Astrocyte of the spinal cord (primary cell): ENCODE data around the gene ARPC1A.

Source experiments
- DNase-seq: peaks from one replicate; pipeline ENCODE4 v3.0.0; 2011; ENCODE audit warnings: low read depth, low spot score
- H3K4me3 ChIP-seq: 2 replicates; pipeline ENCODE4 v1.5.1; 2011; ENCODE audit warnings: low read depth, mild to moderate bottlenecking, low read length, moderate library complexity
- CTCF ChIP-seq: IDR thresholded peaks from 2 replicates; pipeline ENCODE4 v1.5.1; 2012; ENCODE audit warnings: low read depth, mild to moderate bottlenecking, low read length, inconsistent platforms
- in situ Hi-C: cut with HindIII; loops from 2 replicates; pipeline ENCODE4 v1.10.0; 2017; ENCODE audit warnings: low sequenced_read_pairs

Gene ARPC1A

GRCh38 chr7:99308461-99309074 is 17.1 kb upstream of the ARPC1A start:
- no peak for DNase-seq
- no peak overlapping the region for H3K4me3 ChIP-seq
- no peak for TF ChIP-seq CTCF
- in situ Hi-C loops, result no loop called here

- no peak for DNase-seq
- no peak for TF ChIP-seq CTCF
- H3K4me3 ChIP-seq, result no peak overlapping the region
- in situ Hi-C loops, result no loop called here
These were observed 16.6 kb upstream of the ARPC1A start for GRCh38 chr7:99309111-99309510.

DNA sequence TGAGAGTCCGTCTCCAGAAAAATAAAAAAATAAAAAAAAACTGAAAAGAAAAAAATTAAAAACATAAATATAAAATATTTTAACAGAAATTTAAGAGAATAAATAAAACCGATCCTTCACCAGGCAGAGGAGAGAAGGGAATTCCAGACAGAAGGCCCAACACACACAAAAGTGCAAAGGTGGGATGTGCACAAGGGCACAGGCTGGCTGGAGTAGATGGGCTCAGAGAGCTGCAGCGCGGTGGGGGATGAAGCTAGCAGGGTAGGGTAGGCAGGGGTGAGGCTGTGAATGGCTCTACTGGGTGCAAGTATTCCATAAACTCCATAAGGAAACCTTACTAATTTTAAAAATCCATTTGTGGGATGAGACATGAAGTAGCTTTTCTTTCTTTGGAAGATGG is 15.7 kb upstream of the ARPC1A start:
- in situ Hi-C loops, result no loop called here
- H3K4me3 ChIP-seq, result no peak overlapping the region
- no peak for DNase-seq
- no peak for TF ChIP-seq CTCF

- TF ChIP-seq CTCF, result no peak
- in situ Hi-C loops, result no loop called here
- DNase-seq, result no peak
- H3K4me3 ChIP-seq, result no peak overlapping the region
These were observed 14.0 kb upstream of the ARPC1A start for GRCh38 chr7:99311702-99312101.

- in situ Hi-C loops, result no loop called here
- peak; percentile 87 for TF ChIP-seq CTCF
- H3K4me3 ChIP-seq, result no peak overlapping the region
- peak; percentile 53 for DNase-seq
These were observed 13.1 kb upstream of the ARPC1A start for GRCh38 chr7:99312316-99313203.

DNA sequence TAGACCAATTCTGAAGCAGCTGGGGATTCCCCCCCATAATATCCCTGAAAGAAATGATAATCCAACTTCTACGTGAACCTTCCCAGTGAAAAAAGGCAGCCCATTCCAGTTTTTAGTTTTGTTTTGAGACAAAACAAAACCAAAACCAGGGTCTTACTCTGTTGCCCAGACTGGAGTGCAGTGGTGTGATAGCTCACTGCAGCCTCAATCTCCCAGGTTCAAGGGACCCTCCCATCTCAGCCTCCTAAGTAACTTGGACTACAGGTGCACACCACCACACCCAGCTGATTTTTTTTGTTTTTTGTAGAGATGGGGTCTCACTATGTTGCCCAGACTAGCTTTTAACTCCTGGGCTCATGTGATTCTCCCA is 12.5 kb upstream of the ARPC1A start:
- in situ Hi-C loops, result no loop called here
- TF ChIP-seq CTCF, result no peak
- DNase-seq, result no peak
- H3K4me3 ChIP-seq, result no peak overlapping the region
